GM20000 (cell line): Measurements from ENCODE around the gene THAP8.

ENCODE experiments used
- DNase-seq: peaks from one replicate; pipeline ENCODE4 v3.0.0; 2012; ENCODE audit warnings: low spot score
- CTCF ChIP-seq: IDR thresholded peaks from 2 replicates; pipeline ENCODE4 v1.5.1; 2012; ENCODE audit warnings: mild to moderate bottlenecking, control low read depth; ENCODE audit errors: extremely low read depth, missing control alignments

THAP8 gene

GRCh38 chr19:36025541-36025940 lies 28.5 kb downstream of the THAP8 start:
- no peak for DNase-seq

DNA sequence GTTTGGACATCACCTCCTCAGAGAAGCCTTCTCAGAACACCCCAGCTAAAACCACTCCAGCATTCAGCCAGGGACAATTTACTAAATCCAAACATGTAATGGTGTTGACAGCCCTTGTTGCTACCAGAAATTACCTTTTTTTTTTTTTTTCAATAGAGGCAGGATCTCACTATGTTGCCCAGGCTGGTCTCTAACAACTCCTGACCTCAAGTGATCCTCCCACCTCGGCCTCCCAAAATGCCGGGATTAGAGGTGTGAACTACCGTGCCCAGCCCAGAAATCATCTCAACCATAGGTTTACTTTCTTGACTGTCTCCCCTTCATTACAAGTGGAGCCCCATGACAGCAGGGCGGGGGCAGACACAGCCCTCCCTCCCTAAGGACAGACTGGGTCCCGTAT lies 30.7 kb downstream of the THAP8 start:
- no peak for DNase-seq
- TF ChIP-seq CTCF, result no peak

More at GRCh38 chr19:36025541-36025940, 28.5 kb downstream of the THAP8 start:
- TF ChIP-seq CTCF, result no peak

DNA sequence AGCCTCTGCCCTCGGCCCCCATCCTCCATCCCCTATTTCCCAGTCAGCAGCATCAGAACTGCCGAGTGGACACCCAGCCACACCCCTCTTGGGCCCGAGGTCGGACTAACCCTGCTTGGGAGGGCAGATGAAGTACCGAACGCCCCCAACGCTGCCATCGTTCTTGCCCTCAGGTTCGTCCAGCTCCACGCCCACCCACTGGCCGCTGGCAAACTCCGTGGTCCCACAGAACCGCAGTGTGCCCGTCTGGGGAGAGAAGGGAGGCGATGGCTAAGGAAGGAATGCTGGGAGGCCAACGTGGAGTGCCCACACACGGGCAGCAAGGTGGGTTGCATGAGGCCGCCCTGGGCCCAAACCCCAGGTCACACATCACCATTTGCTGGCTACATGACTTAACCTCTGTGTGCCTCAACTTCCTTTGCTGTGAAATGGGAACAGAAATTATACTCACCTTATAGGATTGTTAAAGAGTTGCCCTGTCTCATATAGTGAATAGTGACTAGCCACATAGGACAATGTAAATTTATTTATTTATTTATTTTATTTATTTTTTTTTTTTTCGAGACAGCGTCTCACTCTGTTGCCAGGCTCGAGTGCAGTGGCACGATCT lies 34.9 kb downstream of the THAP8 start:
- TF ChIP-seq CTCF, result no peak
- no peak for DNase-seq

GRCh38 chr19:36014012-36014924 lies 39.8 kb downstream of the THAP8 start, which contains the start of gene ALKBH6:
TSS of gene ALKBH6 (minus strand) at chr19:36014213. CDS start at chr19:36013397, 816 bp downstream.
- TF ChIP-seq CTCF, result no peak
- DNase-seq, result peak; percentile 98

DNA sequence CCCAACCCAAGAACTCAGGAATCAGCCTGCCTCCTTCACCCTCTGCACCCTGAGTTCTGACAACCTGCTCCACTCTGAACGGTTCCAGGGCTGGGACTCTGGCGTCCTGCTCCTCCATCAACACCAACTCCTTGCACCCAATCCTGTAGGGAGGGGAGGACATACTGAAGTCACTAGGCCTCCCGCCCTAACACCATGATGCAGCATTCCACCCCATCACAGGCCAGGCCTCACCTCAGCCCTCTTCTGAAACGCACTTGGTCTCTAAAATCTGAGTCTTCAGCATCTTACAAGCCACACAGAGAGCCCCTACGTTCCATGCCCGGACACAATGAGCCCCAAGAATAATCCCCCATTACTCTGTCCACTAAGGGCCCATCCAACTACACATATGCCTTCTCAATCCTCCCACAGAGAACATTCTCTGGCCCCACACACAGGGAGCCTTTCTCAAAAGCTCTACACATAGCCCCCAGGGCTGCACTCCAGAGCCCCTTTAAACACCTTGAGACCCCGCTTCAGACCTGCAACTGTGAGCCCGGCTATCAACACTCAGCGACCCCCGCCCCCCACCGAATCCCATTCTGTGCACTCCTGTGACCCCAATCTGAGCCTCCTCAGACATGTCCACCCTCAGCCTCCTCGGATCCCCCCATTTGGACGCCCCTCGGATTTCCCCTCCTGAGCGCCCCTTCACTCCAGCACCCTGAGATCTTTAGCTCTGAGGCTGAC lies 40.6 kb downstream of the THAP8 start:
- TF ChIP-seq CTCF, result no peak

GRCh38 chr19:36010402-36010801 lies 43.7 kb downstream of the THAP8 start:
- DNase-seq, result no peak
- no peak for TF ChIP-seq CTCF

More for the DNA sequence above, 40.6 kb downstream of the THAP8 start:
- DNase-seq, result no peak
